NB4 (cell line): ENCODE data around the gene HIRA.

Source experiments
- CTCF ChIP-seq: IDR thresholded peaks from one replicate; pipeline ENCODE4 v1.5.1; 2012; ENCODE audit warnings: low read depth, low read length
- MAX ChIP-seq: IDR thresholded peaks from 2 replicates; pipeline ENCODE4 v1.6.1; 2011; ENCODE audit warnings: low read depth, low read length
- MYC ChIP-seq: IDR thresholded peaks from 2 replicates; pipeline ENCODE4 v1.6.1; 2011; ENCODE audit warnings: low read depth, low read length
- POLR2A ChIP-seq: IDR thresholded peaks from 2 replicates; pipeline ENCODE4 v1.6.1; 2011; ENCODE audit warnings: mild to moderate bottlenecking; ENCODE audit not compliant: insufficient read length; ENCODE audit errors: extremely low read depth

GRCh38 chr22:19450363-19451175 is 19.0 kb upstream of the HIRA start:
- no peak for TF ChIP-seq CTCF
- TF ChIP-seq POLR2A = no peak
- TF ChIP-seq MAX = no peak
- TF ChIP-seq MYC = no peak
